ENCODE measurements around the gene POMGNT1. TPM values are rescaled to one million over a fixed set of nuclear protein-coding genes. Genes with fewer than 3 reads are reported as not detected.

The POMGNT1 gene
- total and polyA plus RNA-seq, 2 of the 8 experiments (the other 6 are each of a cell fraction or from before 2014, with no cell fraction given) = 28.0 to 40.3 TPM

DNA sequence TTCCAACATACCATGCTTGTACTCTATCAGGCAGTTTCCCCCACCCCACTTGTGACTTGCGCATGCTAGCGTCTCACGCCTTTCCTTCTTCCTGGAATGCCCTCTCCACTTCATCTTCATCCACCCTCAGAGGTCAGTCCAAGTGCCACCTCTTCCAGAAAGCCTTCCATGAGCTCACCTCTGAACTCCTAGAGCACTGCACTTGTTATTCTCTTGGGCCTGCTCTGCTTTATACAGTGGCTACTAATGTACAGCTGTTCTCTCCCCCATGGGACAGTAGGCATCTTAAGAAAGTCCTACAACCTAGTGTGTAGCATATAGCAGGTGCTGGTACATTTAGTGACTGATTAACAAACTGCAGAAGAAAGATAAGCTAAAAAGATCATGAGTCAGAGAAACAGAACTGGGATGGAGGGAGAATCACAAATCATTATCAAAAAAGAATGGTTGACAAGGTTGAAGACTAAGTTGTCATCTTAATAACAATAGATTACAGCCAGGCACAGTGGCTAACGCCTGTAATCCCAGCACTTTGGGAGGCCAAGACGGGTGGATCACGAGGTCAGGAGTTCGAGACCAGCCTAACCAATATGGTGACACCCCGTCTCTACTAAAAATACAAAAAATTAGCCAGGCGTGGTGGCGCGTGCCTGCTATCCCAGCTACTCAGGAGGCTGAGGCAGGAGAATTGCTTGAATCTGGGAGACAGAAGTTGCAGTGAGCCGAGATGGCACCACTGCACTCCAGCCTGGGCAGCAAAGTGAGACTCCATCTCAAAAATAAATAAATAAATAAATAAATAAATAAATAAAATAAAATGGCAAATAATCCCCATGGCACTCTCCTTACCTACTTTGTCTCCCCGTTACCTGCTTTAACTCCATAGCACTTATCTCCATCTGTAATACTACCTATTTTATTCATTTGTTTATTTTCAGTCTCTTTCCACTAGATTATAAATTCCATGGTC is 39.6 kb downstream of the POMGNT1 start (continued):
- TF ChIP-seq TAF7 (optimal IDR thresholded peaks at IDR 0.05; ENCODE audit: borderline replicate concordance, low read depth, low read length) = no peak
- TF ChIP-seq BCL11A (IDR thresholded peaks at IDR 0.05; ENCODE audit: low read depth in 2 of 2, low read length in 2 of 2) = no peak
- TF ChIP-seq, protein P1, sequence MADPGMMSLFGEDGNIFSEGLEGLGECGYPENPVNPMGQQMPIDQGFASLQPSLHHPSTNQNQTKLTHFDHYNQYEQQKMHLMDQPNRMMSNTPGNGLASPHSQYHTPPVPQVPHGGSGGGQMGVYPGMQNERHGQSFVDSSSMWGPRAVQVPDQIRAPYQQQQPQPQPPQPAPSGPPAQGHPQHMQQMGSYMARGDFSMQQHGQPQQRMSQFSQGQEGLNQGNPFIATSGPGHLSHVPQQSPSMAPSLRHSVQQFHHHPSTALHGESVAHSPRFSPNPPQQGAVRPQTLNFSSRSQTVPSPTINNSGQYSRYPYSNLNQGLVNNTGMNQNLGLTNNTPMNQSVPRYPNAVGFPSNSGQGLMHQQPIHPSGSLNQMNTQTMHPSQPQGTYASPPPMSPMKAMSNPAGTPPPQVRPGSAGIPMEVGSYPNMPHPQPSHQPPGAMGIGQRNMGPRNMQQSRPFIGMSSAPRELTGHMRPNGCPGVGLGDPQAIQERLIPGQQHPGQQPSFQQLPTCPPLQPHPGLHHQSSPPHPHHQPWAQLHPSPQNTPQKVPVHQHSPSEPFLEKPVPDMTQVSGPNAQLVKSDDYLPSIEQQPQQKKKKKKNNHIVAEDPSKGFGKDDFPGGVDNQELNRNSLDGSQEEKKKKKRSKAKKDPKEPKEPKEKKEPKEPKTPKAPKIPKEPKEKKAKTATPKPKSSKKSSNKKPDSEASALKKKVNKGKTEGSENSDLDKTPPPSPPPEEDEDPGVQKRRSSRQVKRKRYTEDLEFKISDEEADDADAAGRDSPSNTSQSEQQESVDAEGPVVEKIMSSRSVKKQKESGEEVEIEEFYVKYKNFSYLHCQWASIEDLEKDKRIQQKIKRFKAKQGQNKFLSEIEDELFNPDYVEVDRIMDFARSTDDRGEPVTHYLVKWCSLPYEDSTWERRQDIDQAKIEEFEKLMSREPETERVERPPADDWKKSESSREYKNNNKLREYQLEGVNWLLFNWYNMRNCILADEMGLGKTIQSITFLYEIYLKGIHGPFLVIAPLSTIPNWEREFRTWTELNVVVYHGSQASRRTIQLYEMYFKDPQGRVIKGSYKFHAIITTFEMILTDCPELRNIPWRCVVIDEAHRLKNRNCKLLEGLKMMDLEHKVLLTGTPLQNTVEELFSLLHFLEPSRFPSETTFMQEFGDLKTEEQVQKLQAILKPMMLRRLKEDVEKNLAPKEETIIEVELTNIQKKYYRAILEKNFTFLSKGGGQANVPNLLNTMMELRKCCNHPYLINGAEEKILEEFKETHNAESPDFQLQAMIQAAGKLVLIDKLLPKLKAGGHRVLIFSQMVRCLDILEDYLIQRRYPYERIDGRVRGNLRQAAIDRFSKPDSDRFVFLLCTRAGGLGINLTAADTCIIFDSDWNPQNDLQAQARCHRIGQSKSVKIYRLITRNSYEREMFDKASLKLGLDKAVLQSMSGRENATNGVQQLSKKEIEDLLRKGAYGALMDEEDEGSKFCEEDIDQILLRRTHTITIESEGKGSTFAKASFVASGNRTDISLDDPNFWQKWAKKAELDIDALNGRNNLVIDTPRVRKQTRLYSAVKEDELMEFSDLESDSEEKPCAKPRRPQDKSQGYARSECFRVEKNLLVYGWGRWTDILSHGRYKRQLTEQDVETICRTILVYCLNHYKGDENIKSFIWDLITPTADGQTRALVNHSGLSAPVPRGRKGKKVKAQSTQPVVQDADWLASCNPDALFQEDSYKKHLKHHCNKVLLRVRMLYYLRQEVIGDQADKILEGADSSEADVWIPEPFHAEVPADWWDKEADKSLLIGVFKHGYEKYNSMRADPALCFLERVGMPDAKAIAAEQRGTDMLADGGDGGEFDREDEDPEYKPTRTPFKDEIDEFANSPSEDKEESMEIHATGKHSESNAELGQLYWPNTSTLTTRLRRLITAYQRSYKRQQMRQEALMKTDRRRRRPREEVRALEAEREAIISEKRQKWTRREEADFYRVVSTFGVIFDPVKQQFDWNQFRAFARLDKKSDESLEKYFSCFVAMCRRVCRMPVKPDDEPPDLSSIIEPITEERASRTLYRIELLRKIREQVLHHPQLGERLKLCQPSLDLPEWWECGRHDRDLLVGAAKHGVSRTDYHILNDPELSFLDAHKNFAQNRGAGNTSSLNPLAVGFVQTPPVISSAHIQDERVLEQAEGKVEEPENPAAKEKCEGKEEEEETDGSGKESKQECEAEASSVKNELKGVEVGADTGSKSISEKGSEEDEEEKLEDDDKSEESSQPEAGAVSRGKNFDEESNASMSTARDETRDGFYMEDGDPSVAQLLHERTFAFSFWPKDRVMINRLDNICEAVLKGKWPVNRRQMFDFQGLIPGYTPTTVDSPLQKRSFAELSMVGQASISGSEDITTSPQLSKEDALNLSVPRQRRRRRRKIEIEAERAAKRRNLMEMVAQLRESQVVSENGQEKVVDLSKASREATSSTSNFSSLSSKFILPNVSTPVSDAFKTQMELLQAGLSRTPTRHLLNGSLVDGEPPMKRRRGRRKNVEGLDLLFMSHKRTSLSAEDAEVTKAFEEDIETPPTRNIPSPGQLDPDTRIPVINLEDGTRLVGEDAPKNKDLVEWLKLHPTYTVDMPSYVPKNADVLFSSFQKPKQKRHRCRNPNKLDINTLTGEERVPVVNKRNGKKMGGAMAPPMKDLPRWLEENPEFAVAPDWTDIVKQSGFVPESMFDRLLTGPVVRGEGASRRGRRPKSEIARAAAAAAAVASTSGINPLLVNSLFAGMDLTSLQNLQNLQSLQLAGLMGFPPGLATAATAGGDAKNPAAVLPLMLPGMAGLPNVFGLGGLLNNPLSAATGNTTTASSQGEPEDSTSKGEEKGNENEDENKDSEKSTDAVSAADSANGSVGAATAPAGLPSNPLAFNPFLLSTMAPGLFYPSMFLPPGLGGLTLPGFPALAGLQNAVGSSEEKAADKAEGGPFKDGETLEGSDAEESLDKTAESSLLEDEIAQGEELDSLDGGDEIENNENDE (IDR thresholded peaks at IDR 0.05; ENCODE audit: insufficient replicate concordance, low read length) = no peak
